ENCODE measurements around the gene TMEM98.
"Not testable (repeated sequence)": the region's sequence is repeated elsewhere in the genome, so short reads cannot be mapped to it uniquely, and the experiment has no call there.

TMEM98 gene

DNA sequence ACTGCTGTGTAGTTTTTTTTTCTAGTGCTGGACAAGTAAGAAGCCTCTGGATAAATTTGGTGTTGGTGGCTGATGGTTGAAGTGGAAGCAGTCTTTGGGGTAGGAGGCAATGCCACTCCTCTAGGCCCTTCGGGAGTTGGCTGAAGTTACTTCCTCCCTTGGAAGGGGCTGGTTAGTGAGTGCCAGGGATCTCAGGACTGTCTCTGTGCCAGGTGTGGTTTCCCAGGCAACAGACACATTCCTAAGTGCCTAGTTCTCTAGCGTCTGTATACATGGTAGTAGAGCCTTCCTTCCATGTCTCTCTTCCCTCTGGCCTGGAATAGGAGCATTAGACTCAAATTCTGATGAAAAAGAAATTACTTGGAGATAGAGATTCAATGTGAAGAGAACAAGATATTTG is 15.3 kb downstream of the TMEM98 start:
- no peak for DNase-seq (ENCODE audit: low spot score)

GRCh38 chr17:32943647-32944191 is 15.8 kb downstream of the TMEM98 start:
- no peak for DNase-seq (ENCODE audit: low spot score)

GRCh38 chr17:32944248-32945020 is 16.5 kb downstream of the TMEM98 start:
- DNase-seq (ENCODE audit: low spot score), result no peak

DNA sequence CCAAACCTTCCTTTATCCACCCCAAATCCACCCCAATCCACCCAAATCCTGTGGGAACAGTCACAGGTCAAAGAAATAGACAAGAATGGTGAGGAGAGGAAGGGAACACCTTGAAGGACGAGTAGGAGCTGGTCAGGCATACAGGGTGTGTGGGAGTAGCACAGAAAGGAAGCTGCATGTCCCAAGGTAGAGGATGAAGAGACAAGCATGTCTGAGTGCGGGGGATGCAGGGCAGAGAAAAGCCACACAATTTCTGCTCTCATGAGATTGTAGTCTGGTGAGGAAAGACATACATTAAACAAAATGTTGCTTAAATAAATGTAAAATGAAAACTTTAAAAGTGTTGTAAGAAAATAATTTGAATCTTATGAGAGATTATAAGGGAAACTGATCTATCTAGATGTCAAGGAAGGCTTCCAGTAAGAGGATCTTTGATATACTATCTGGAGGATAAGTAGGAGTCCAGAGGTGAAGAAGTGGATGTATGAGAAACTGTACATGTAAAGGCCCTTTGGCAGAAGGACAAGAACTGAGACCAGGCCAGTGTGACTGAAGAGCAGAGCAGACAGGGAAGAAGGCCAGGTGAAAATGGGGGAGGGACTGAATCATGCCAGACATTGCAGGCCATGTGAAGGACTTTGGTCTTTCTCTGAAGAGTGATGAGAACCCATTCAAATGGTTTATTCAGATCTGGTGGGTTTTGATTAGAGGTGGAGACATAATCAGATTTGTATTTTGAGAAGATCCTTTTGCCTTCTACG is 18.6 kb downstream of the TMEM98 start:
- DNase-seq (ENCODE audit: low spot score), result no peak

DNA sequence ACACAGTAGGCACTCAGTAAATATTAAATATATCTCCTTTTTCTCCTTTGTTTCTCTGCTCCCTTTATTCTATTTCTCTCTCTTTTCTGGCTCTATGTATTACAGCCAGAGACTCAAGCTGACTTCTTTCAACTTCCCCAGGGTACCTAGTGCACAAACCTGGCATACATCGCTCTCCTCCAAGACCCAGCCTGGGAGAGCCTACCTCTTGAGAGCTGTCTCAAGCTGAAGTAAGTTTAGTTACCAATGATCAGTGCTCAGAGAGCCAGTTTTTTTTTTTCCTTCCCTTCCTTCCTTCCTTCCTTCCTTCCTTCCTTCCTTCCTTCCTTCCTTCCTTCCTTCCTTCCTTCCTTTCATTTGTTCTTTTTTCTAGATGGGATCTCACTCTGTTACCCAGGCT is 19.8 kb downstream of the TMEM98 start:
- DNase-seq (ENCODE audit: low spot score), result no peak

DNA sequence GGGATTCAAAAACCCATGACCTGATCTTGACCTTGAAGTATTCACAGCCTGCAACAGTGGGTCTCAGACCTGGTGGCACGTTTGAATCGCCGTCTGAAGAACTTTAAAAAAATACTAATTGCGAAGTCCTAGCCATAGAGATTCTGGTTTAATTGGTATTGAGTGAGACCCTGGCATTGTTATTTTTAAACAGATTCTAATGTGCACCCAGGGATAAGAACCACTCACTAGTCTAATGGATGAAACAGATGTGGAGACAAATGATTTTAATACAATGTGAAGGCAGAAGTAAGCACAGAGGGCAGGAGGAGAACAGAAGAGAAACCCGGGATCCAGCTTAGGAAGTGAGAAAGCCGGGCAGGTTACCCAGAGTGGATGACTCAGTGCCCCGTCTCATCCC is 21.2 kb downstream of the TMEM98 start:
- DNase-seq (ENCODE audit: low spot score), result no peak

GRCh38 chr17:32952491-32952890 is 24.5 kb downstream of the TMEM98 start:
- not testable (repeated sequence) for DNase-seq (ENCODE audit: low spot score)

DNA sequence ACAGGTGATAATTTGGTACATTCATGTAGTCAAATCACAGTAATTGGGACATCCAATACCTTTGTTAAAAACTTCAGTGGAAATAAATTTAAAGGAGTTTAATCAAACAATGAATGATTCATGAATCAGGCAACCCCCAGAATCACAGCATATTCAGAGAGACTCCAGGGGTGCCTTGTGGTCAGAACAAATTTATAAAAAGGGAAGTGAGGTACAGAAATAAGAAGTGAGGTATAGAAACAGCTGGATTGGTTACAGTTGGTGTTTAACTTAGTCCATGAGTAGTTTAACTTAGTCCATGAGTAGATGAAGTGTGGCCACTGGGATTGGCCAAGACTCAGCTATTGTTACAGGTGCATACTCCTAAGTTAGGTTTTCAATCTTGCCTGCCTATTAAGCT is 25.1 kb downstream of the TMEM98 start:
- DNase-seq (ENCODE audit: low spot score), result no peak

- DNase-seq (ENCODE audit: low spot score), result no peak
Measured at GRCh38 chr17:32953857-32954256, 25.9 kb downstream of the TMEM98 start.

DNA sequence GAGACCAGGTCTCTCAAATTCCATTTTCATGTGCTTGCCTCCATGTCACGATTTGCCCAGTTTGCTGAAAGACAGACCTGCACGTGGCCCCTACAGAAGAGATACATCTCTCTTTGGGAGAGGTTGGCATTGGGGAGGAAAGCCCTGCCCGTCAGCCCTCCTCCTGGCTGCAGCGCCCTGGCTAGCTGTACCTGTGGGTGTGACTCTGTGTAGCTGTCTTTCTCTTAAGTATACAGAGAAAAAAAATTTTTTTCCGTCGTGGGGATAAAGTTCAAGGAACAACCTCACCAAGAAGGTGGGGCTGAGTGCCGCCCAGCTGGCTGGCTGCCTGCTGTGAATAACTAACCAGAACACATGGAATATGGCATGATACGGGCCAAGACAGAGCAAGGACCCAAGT is 26.5 kb downstream of the TMEM98 start:
- no peak for DNase-seq (ENCODE audit: low spot score)

DNA sequence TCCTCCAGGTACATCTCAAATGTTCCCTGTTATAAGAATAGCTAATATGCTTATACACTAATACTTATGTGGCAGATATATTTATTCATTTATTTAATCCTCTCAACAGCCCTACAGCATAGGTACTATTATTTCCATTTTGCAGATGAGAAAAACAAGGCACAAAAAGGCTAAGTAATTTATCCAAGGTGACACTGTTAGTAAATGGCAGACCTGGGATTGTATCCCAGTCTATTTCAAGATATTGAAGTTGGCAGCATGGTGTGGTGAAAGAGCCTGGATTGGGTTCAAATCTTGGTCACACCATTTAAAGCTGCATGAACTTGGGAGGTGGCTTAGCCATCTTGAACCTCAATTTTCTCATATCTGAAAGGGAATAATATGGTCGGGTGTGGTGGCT is 27.2 kb downstream of the TMEM98 start:
- DNase-seq (ENCODE audit: low spot score), result no peak

- no peak for DNase-seq (ENCODE audit: low spot score)
Measured at GRCh38 chr17:32956240-32956970, 28.5 kb downstream of the TMEM98 start.

- DNase-seq (ENCODE audit: low spot score), result no peak
Measured at GRCh38 chr17:32958418-32958817, 30.5 kb downstream of the TMEM98 start.

GRCh38 chr17:32960815-32961214 is 32.9 kb downstream of the TMEM98 start:
- DNase-seq (ENCODE audit: low spot score), result no peak

DNA sequence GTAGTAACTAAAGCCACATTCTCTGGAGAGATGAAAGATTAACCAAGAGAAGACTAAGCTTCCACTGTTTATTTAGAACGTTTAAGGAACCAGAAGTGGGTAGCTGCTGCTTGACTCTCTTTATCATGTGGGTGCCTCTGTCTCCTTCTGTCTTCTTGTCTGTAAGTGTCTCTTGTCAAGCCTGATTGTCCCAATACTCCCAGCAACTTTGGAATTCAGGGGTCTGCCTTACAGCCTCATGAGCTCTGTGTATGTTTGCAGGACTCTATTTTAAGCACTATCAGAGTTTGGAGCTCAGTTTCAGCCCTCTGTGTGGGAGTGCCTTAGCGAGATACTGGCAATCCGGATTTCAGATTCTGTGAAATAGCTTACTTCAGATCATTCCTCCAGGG is 34.4 kb downstream of the TMEM98 start:
- no peak for DNase-seq (ENCODE audit: low spot score)

DNA sequence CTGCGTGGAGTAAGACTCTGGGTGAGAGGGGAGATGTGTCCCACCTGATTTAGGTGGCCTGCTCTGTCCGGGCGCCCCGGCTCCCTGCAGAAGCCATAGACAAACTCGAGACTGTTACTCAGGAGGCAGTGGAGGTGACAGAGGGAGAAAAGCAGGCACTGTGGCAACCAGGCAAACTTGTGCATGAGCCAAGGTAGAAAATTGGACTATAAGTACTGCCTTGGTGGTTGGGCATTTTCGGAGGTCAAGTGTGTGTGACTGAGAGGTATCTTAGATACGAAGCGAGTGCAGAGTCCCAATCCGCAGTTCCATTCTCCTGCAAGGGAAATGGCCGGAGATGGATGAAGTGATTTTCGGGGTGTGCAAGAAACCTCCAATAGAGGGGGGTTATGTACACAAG is 36.6 kb downstream of the TMEM98 start:
- no peak for DNase-seq (ENCODE audit: low spot score)

DNA sequence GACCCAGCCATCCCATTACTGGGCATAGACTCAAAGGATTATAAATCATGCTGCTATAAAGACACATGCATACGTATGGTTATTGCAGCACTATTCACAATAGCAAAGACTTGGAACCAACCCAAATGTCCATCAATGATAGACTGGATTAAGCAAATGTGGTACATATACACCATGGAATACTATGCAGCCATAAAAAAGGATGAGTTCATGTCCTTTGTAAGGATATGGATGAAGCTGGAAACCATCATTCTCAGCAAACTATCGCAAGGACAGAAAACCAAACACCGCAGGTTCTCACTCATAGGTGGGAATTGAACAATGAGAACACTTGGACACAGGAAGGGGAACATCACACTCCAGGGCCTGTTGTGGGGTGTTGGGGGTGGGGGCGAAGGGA is 41.3 kb downstream of the TMEM98 start:
- not testable (repeated sequence) for DNase-seq (ENCODE audit: low spot score)

DNA sequence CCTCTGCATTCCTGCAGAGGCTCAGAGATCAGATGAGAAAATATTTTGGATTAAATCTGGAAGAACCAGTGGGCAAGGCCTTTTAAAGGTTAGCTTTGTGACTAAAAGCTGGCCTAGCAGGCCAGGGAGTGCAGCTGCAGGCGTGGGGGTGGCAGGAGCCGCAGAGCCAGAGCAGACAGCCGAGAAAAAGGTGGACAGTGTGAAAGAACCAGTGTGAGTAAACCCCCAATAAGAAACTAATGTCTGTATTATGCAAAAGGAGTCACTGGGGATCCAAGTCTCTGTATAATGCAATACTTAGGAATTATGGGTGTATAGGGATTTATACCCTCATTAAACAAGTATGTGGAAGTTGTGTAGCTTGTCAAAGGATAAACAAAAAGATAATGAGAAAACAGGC is 42.3 kb downstream of the TMEM98 start:
- no peak for DNase-seq (ENCODE audit: low spot score)

DNA sequence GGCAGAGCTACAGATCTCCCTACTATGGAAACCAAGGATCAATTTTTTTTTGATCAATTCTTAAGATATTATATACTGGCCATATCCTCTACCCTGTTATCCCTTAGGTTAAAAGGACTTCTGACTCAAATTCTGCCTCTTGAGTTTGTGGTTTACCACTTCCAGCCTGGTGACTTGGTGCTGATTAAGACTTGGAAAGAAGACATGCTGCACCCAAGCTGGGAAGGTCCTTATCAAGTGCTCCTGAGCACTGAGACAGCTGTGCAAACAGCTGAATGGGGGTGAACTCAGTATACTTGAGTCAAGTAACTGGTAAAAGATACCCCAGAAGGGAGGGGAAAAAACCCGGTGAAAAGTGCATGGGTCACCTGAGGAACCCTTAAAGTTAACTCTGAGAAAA is 43.2 kb downstream of the TMEM98 start:
- no peak for DNase-seq (ENCODE audit: low spot score)

DNA sequence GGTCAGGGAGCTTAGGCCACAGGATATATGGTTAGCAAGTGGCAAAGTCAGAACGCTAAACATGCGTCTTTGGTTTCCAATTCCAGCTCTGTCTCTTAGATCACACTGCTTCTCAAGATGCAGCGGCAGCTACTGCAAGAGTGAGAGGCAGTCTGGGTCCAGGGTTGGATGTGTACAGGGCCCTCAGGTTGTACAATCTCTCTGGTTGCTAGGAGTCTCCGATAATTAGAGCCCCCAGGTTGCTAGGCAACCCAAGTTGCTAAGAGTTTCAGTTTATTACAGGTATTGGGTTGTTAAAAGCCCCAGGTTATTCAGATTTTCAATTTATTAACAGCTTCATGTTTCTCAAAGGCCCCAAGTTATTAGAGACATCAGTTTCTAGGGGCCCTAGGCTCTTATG is 48.2 kb downstream of the TMEM98 start:
- DNase-seq (ENCODE audit: low spot score), result no peak

GRCh38 chr17:32976605-32977004 is 48.7 kb downstream of the TMEM98 start:
- DNase-seq (ENCODE audit: low spot score), result no peak

- no peak for DNase-seq (ENCODE audit: low spot score)
Measured at GRCh38 chr17:32980230-32980629, 52.3 kb downstream of the TMEM98 start.

- DNase-seq (ENCODE audit: low spot score), result not testable (repeated sequence)
Measured at GRCh38 chr17:32981611-32982010, 53.7 kb downstream of the TMEM98 start.
